HG03442 (cell line): Measurements from ENCODE around the gene ACAD9.
"Not testable (repeated sequence)": the region's sequence is repeated elsewhere in the genome, so short reads cannot be mapped to it uniquely, and the experiment has no call there.

Experiments used
- ATAC-seq: cut with Tn5 transposase; IDR thresholded peaks from one replicate; pipeline ENCODE4 v1.9.1; 2021; ENCODE audit warnings: mild to moderate bottlenecking, moderate library complexity; ENCODE audit not compliant: unreplicated experiment

The ACAD9 gene

DNA sequence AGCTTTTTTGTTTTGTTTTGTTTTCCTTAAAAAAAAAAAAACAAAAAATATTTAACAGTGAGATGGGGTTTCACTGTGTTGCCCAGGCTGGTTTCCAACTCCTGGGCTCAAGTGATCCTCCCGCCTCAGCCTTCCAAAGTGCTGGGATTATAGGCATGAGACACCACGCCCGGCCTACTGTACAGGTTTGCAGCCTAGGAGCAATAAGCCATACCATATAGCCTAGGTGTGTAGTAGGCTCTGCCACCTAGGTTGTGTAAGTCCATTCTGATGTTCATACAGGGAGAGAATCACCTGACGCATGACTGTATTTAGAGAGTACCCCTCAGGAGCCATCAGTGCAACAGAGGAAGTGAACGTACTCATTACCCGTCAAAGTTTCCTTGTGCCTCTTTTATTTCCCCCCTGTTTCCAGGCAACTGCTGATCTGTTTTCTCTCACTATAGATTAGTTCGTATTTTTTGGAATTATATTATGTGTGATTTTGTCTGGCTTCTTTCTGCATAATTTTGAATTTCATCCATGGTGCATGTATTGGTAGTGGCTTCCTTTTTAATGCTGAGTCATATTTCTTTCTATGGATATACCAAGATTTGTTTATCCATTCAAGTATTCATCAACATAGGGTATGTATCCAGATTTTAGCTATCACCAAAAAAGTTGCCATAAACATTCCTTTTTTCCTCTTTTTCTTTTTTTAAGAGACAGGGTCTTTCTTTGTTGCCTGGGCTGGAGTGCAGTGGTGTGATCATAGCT, 9.9 kb downstream of the ACAD9 start:
- no peak for ATAC-seq

DNA sequence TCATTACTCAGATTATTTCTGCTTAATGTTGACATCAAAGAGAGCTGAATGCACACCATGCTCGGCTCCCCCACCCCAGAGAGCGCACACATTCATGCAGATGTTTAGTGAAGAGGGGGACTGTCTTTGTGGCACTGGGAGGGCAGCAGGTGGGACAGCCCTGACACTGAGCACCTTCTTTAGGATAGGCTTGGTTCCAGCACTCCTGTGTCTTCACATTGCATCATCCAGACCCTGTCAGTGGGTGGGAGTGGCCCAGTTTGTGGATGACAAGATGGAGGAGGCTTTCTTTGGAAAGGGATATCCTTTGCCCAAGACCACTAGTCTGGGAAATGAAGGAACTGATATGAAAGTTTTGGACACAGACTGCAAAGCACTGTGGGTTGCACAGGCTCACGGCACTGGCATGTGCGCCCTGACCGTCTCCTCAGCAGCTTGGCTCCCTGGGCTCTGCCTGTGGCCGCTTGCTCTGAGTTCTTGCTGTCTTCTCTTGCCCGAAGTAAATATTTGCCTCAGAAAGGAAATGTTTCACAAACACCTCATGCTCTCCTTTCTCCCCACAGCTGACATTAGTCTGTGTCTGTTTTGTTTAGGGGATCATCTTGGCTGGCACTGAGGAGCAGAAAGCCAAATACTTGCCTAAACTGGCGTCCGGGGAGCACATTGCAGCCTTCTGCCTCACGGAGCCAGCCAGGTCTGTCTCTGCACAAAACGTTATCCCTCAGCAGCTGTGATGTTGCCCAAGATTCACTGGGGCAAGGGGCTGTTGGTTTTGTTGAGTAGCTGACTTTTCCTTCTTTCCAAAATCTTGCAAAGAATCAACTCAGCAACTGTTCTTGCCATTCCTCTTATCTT, 16.6 kb downstream of the ACAD9 start:
- ATAC-seq: no peak

DNA sequence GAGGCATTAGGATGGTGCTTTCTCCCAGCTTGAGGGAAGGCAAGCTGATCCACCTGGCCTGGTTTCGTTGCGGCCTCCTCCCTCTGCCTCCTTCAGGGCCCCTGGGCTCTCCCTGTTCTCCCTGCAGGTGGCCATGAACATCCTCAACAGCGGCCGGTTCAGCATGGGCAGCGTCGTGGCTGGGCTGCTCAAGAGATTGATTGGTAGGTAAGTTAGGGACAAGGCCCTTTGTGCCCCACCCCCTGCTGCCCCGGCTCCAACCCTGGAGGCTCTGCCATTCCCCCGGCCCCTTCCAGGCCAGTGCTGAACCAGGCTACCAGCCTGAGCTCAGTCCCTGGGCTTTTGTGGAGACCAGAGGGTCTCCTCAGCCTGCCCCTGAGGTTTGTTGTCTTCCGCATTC, 23.0 kb downstream of the ACAD9 start:
- ATAC-seq: no peak

DNA sequence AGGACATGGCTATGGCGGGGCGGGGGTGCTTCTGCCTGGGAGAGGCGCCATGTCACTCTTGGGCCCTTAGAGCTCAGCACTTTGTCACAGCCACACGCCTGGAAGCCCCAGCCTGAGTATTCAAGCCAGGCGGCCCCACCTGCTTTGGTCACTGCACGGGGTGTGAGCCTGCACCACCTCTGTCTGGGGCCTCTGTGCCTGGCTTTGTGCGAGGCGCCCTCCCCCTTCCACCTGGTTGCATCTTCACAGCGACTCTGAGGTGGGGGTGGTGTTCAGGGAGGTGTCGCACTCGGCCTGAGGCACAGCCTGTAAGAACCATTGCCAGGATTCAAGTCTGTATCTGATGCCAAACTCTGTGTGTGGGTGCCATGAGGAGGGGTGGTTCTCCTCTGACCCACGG, 24.1 kb downstream of the ACAD9 start:
- ATAC-seq: no peak

DNA sequence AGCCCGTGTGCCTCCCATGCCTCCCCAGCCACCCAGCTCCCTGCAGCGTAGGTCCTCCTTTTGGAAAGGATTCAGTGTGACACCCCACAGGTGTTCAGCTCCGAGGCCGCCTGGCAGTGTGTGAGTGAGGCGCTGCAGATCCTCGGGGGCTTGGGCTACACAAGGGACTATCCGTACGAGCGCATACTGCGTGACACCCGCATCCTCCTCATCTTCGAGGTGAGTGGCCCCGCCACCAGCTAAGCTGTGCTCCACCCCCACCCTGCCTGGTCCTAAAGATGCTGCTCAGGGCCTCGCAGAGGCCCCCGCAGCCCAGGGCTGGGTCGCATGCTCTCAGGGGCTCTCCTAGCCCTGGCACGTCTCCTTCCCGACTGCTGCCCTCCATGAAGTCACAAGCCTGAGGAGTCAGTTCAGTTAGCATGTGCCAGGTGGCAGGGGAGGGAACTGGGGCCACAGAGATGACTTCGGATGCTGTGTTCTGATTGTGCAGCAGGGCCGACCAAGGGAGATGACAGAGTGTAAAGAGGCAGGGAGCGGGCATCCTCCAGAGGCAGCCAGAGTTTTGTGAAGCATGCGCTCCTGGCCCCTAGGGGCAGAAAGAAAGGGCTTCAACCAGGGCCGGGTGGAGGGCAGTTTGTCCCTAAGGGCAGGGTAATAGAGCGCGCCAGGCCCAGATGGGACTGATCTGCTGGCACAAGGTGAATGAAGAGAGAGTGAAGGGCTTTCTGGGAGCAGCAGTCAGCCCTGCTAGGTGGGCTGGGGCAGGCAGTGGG, 26.8 kb downstream of the ACAD9 start:
- no peak for ATAC-seq

DNA sequence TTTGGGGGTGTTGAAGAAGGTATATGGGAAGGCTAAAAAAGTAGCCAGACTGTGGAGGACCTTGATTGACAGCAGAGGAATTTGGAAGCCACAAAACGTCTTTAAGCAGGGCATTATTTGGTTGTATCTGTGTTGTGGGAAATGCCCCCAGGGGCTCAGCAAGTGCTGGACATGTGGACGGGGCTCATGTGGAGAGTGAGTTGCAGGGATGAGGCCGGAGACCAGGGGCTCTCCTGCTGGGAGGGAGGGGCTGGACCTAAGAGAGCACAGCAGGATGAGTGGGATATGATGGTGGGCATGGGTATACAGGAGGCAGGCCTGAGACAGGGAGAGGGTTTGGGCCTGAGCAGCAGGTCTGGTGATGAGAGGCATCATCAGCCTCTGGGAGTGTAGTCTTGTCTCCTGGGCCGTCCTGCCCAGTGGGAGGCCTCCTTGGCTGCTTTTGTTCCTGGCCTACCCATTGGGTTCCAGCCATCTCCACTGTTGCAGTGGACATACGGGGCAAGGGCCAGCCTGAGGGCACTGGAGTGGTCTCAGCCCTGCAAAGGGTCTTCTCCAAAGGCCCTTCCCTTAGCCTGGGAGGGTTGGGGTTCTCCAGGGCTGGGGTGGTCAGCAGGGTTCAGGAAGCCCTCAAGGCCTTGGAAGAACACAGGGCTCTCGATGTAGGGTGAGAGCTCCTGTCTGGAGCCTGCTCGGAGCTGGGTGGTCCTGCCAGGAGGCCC, 27.5 kb downstream of the ACAD9 start:
- ATAC-seq: no peak

DNA sequence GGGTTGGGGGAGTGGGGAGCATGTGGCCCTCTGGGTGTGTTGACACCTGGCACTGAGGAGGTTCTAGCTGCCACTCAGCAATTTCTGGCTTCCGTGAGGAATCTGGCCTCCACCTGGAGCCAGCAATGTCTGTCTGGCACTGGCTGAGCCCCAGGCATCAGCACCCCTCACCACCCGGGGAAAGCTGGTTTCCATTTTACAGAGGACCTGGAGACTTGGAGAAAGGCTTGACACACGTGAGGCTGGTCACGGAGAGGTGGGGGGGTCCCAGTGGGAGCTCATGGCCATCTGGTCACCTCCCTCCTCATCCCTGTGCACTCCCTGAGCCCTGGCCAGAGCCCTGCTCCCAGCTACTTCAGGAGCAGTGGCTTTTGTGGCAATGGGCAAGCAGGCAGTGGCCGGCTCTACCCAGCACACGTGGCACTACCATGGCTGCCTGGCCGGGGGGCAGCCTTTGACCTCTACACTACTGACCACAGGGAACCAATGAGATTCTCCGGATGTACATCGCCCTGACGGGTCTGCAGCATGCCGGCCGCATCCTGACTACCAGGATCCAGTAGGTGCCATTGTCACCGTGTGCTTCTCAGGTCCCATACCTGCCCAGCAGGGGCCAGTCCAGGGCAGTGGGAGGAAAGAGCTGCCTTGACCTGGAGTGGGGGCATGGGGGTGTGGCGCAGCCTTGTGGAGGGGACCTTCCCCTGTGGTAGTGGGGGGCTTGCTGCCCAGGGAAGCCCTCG, 28.5 kb downstream of the ACAD9 start:
- ATAC-seq: no peak

DNA sequence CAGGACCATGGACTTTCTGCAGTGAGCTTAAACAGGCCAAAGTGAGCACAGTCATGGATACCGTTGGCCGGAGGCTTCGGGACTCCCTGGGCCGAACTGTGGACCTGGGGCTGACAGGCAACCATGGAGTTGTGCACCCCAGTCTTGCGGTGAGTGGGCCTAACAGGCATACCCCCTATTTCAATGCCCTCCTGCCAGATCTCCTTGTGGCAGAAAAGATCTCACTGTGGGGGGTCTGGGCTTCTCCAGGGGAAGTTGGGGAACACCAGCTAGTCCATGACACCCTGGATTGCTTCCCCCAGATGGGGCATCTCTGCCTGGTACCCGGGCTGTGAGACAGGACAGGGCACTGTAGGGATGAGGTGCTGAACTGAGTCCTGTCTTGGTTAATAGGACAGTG, 29.5 kb downstream of the ACAD9 start:
- no peak for ATAC-seq

DNA sequence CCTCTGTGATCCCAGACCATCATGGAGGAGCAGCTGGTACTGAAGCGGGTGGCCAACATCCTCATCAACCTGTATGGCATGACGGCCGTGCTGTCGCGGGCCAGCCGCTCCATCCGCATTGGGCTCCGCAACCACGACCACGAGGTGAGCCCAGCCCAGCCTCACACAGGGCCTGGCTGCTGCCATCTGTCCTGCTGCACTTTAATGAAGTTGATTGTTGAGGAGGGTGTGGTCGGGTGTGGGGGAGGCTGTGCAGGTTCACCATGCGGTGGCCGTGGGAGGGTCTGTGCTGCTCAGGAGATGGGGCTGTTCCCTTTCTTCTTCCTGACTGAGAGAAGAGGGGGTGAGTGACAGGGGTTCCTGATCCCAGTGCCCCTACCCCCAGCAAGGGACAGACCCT, 30.6 kb downstream of the ACAD9 start:
- ATAC-seq: no peak

DNA sequence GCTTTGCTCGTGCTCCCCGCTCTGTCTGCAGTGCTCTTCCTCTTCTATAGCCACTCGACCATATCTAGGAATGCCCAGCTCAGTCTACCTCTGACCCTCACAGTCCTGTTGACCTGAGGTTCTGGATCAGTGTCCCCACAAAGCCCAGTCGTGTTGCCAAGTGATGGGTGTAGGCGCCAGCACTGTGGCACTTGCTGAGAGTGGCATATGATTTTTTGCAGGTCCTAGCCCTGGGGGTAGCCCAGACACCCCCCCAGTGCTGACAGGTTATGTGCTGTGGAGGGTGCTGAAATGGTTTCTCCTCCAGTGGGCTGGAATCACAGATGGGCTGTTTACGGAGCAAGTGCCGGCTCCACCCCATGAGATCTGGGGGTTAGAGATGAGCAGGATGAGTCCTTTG, 32.5 kb downstream of the ACAD9 start:
- ATAC-seq: no peak

DNA sequence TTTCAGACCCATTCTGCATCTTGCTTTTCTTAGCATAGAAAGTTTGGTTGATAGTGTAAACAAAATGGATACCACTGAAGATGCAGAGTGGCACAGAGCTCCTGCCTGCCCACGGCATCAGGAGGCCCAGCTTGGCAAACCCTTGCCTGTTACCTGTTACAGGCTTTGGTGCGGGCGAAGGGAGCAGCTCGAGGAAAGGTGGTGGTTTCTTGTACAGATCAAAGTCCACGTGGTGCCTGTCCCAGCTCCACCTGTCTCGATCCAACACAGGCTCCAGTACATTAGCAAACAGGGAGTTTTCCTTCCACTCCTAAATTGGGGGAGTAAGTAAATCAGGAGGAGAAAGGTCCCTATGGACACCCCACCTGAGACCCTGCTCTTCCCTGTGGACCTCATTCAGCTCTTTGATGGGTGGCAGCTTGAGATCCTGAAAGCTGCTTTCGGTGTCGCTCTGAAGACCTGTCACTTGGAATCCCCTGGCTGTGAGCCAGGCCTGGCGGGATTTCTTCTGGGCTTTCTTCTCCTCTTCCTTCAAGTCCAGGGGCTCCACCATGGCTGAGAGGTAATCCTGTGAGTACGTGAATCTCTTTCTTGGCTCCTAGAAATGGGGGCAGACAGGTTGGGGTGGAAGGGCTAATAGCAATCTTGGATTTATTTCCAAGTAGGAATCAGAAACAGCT, 35.7 kb downstream of the ACAD9 start:
- ATAC-seq: no peak

DNA sequence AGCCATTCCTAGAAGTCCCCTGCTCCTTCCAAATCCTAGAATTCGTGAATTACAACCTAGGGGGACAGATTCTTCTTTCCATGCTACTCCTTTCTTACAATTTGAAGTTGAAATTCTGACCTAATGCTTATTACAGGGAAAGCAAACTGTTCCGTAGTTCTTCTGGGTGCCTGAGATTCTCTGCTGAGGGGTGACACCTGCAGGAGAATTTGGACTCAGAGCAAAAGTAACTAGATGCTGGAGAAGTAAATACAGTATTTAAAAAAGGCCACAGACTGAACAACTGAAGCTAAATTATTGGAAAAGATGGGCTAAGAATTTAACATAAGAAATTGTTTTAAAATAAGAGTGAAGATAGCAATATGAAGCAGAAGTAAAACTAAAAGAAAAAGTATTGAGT, 37.9 kb downstream of the ACAD9 start:
- ATAC-seq: no peak

DNA sequence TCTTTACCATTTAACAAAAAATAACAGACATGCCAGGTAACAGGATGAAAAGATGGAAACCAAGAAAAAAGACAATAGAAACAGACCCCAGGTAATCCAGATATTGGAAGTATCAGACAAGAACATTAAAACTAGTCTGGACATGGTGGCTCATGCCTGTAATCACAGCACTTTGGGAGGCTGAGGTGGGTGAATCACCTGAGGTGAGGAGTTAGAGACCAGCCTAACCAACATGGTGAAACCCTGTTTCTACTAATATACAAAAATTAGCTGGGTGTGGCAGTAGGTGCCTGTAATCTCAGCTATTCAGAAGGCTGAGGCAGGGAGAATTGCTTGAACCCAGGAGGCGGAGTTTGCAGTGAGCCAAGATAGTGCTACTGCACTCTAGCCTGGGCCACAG, 40.6 kb downstream of the ACAD9 start:
- no peak for ATAC-seq

DNA sequence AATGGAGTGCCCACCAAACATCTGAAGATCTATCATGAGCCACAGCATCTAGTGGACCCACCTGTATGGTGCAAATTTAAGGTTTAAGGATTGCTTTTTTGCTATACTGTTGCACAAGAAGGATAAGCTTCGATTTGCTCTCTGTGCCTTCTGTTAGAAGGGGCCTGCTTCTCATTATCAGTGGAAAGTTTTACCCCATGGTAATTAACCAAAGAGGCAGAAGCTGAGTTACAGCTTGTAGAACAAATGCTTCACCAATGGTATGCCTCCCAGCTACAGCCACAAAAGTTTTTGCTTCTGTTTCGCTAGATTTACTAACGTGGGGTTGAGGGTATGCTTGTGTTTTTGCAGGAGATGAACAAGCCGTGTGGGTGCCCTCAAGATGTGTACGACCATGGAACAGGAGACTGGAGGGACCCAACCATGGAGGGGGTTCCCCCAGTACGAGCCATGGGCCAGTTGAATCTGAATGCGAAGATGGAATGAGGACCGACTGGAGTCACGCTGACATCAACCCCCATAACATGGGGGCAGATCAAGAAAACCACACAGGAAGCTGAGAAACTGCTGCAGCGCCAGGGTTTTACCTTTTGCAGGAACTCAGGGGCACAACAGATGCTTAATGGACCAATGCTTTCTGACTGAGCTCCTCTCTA, 43.5 kb downstream of the ACAD9 start:
- no peak for ATAC-seq

DNA sequence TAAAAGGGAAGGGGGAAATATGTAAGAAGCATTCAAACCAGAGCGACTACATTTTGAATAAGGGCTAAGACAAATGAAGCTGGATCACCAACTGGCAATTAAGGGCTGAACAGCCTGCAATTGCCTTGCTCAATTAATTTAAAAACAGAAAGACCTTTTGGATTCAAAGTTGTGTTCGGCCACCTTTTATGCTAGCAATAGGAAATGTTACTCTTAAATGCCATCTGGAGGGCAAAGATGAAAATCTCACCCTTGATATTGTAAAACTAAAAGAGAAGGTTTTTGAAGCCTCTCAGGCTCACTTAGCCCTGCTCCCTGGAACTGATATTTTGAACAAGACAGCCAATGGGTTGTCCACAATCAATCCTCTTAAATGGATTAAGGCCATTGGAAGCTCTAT, 44.2 kb downstream of the ACAD9 start:
- ATAC-seq: no peak

DNA sequence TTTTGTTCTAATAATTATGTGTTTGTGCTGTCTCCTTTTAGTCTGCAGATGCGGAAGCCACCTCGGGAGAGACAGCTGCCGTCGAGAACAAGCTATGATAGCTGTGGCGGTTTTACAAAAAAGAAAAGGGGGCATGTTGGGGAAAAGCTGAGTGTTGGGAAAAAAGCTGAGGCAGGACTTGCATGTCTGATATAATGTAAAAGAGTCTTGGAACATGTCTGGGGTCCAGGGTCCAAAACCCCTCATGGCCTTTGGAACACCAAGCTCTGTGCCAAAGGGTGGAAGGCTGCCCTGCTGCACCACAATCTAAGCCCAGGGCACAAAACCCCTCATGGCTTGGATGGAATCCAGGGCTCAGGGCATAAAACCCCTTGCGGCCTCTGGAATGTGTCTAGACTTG, 44.6 kb downstream of the ACAD9 start:
- ATAC-seq: not testable (repeated sequence)

DNA sequence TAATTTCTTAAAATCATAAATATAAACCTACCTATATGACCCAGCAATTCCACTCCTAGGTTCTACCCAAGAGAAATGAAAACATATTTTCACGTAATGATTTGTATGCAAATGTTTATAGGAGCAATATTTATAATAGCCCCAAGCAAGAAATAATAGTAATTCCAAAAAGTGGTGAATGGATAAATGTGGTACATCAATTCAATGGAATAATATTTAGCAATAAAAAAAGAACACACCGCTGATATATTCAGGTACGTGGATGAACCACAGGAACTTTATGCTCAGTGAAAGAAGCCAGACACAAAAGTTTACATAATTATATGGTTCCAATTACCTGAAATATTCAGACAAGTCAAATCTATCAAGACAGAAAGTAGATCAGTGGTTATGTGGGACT, 49.9 kb downstream of the ACAD9 start:
- ATAC-seq: no peak

DNA sequence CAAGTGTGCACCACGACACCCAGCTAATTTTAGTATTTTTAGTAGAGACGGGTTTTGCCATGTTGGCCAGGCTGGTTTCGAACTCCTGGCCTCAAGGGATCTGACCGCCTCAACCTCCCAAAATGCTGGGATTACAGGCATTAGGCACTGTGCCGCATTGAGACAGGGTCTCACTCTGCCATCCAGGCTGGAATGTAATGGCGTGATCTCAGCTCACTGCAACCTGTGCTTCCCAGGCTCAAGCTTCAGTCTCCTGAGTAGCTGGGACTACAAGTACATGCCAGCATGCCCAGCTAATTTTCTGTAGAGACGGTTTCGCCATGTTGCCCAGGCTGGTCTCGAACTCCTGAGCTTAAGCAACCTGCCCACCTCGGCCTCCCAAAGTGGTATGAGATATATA, 51.6 kb downstream of the ACAD9 start:
- no peak for ATAC-seq

DNA sequence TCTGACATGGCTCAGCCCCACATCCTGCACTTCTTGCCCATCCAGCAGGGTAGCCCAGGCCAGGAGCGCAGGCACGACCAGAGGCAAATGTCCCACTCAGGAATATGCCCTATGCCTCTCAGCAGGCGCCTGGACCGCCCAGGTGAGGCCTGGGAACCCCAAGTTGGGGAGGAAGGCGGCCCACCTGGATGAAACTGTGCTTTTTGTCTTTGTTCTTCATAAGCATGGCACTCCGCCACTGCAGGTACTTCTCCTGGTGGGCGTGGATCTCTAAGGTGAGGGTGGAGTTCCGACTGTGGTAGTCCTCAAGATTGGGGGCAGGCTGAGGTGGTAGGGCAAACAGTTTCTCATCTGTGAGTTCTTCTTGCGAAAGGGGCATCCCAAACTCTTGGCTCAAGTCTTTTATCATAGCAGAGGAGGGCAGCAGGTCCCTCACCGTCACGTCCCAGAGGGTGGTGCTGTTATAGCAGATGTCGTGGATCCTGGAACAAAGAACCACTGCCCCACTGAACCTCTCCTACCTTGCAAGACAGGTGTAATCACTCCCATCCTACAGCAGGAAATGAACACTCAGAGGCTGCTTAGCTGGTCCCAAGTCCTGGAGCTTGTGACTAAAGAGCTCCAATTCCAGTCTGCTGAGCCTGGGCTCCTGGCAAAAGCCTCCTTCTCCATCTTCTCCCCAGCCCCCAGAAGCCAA, 53.2 kb downstream of the ACAD9 start:
- no peak for ATAC-seq
